Measurements from ENCODE around the gene TBCE.

The TBCE gene

DNA sequence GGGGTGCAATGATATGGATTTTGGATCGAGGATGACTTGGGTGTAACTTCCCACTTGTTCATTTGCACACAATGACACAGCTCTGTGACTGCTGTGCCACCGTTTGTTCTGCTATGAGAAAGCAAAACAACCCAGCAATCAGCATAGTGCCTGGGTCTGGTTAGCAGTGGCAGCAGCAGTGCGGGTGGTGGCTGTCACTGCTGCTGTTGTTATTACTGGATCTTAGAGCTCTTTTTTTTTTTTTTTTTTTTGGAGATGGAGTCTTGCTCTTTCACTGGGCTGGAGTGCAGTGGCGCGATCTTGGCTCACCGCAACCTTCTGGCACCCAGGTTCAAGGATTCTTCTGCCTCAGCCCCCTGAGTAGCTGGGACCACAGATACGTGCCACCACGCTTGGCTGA lies 56.9 kb downstream of the TBCE start:
- no peak overlapping the region for H3K27ac ChIP-seq
- TF ChIP-seq, protein P1, sequence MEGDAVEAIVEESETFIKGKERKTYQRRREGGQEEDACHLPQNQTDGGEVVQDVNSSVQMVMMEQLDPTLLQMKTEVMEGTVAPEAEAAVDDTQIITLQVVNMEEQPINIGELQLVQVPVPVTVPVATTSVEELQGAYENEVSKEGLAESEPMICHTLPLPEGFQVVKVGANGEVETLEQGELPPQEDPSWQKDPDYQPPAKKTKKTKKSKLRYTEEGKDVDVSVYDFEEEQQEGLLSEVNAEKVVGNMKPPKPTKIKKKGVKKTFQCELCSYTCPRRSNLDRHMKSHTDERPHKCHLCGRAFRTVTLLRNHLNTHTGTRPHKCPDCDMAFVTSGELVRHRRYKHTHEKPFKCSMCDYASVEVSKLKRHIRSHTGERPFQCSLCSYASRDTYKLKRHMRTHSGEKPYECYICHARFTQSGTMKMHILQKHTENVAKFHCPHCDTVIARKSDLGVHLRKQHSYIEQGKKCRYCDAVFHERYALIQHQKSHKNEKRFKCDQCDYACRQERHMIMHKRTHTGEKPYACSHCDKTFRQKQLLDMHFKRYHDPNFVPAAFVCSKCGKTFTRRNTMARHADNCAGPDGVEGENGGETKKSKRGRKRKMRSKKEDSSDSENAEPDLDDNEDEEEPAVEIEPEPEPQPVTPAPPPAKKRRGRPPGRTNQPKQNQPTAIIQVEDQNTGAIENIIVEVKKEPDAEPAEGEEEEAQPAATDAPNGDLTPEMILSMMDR (IDR thresholded peaks at IDR 0.05) = no peak
- no peak for TF ChIP-seq ZFX (IDR thresholded peaks at IDR 0.05; ENCODE audit: borderline replicate concordance)

DNA sequence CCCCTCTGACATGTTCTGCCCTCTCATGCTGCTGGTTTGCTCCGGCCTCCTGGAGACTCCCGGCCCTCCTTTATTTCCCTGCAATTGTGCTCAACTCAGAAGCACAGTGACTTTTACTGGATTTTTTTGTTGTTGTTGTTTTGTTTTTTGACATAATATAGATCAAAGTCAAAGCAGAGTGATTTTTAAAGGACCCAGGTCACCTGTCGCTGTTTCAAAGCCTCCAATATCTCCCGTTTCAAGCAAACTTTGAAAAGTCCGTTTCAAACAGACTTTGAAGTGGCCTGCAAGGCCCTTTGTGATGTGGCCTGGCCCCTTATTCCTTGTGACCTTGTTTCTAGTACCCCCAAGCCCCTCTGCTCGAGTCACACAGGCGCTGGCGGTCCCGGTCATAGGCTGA lies 58.1 kb downstream of the TBCE start:
- no peak for TF ChIP-seq ZFX (IDR thresholded peaks at IDR 0.05; ENCODE audit: borderline replicate concordance)
- TF ChIP-seq, protein P1 (IDR thresholded peaks at IDR 0.05) = no peak
- H3K27ac ChIP-seq = no peak overlapping the region

DNA sequence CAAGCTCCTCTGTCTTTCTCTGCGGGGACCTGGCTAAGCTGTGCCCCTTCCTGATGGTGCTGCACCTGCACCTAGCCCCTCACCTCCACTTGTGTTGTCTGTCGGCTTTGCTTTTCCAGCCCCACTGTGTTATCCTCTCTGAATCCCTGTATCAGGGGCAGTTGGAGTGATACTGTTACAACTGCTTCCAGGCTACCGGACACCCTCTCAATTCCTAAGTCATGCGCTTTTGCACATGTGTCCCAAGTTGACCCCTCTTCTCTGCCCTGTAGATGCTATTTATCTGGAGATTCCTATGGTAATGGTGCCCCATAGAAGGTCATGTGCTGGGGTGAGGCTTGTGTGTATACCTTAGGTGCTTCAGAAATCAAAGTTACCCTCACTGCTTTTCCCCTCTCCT lies 58.9 kb downstream of the TBCE start:
- no peak overlapping the region for H3K27ac ChIP-seq
- TF ChIP-seq ZFX (IDR thresholded peaks at IDR 0.05; ENCODE audit: borderline replicate concordance) = no peak
- TF ChIP-seq, protein P1 (IDR thresholded peaks at IDR 0.05) = no peak

DNA sequence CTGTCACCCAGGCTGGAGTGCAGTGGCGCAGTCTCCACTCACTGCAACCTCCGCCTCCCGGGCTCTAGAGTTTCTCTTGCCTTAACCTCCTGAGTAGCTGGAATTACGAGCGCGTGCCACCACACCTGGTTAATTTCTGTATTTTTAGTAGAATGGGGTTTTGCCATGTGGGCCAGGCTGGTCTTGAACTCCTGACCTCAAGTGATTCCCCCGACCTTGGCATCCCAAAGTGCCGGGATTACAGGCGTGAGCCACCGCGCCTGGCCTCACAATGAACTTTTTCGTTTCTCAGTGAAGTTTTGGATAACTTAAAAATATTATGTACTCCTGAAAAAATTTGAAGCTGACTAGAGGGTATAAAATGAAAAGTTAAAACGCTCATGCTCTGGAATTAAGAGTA lies 59.5 kb downstream of the TBCE start:
- TF ChIP-seq, protein P1 (IDR thresholded peaks at IDR 0.05) = no peak
- TF ChIP-seq ZFX (IDR thresholded peaks at IDR 0.05; ENCODE audit: borderline replicate concordance) = no peak
- H3K27ac ChIP-seq = no peak overlapping the region

DNA sequence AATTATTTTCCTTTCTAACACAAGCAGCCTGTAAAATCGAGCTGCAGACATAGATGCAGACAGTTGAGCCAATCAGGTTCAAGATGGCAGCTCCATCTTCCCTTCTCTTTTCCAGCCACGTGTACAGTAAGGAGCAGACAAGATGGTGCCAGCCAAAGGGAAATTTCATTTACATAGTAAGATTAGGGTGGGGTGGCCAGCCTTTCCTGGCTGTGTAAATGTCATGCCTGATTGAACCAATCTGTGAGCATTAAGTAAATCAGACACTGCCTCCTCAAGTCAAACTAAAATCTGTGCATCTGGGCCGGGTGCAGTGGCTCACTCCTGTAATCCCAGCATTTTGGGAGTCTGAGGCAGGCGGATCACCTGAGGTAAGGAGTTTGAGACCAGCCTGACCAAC lies 60.2 kb downstream of the TBCE start:
- H3K27ac ChIP-seq = no peak overlapping the region
- TF ChIP-seq ZFX (IDR thresholded peaks at IDR 0.05; ENCODE audit: borderline replicate concordance) = no peak
- TF ChIP-seq, protein P1 (IDR thresholded peaks at IDR 0.05) = no peak

DNA sequence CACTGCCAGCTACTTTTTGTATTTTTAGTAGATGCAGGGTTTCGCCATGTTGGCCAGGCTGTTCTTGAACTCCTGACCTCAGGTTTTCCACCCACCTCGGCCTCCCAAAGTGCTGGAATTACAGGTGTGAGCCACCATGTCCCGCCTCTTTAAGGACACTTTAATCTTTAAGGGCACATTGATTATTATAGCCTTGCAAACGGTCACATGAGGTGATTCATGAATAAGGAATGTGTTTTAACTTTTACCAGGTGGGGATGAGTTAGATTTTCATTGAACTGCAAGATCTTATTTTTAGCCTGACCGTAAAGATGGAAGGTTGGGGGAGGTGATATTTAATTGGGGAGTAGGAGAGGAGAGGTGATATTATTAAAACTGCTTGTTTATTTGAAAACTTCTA lies 61.9 kb downstream of the TBCE start:
- no peak for TF ChIP-seq ZFX (IDR thresholded peaks at IDR 0.05; ENCODE audit: borderline replicate concordance)
- TF ChIP-seq, protein P1 (IDR thresholded peaks at IDR 0.05) = no peak
- no peak overlapping the region for H3K27ac ChIP-seq

DNA sequence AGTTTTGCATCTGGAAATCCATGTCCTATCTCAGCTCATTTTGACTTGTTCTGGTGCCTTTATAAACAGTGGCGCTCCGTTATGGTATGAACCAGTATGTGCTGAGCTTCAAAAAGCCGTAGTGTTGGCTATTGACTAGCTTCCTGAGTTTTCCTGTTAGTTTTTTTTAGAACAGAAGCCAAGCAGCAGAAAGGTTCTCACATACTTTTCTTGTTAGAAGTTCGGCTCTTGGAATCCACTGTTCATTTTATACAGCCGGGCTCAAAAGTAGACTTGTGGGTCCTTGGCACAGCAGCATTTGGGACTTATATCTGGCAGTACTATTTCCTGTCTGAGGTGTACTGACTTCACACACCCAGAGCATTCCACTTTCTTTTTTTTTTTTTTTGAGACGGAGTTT lies 63.8 kb downstream of the TBCE start:
- H3K27ac ChIP-seq = no peak overlapping the region
- TF ChIP-seq, protein P1 (IDR thresholded peaks at IDR 0.05) = no peak
- no peak for TF ChIP-seq ZFX (IDR thresholded peaks at IDR 0.05; ENCODE audit: borderline replicate concordance)

Data from 22Rv1 (cell line).